ENCODE measurements around the gene ARHGAP27.
"Not testable (repeated sequence)": the region's sequence is repeated elsewhere in the genome, so short reads cannot be mapped to it uniquely, and the experiment has no call there.

Gene ARHGAP27

GRCh38 chr17:45443371-45444260 is 10.9 kb upstream of the ARHGAP27 start:
- H2BK12ac ChIP-seq (ENCODE audit: low read length); H3K18ac ChIP-seq (ENCODE audit: low read length); H3K4me2 ChIP-seq (ENCODE audit: insufficient read depth, low read length, poor library complexity, severe bottlenecking); H3K36me3 ChIP-seq (replicated peaks in 1 of 2; ENCODE audit: control insufficient read depth in 2 of 2, insufficient read depth in 2 of 2, low read length in 2 of 2); H3K14ac ChIP-seq (ENCODE audit: low read length); H3K79me1 ChIP-seq (ENCODE audit: low read depth, low read length); H3K4me1 ChIP-seq (ENCODE audit: control insufficient read depth in 2 of 2, insufficient read depth in 1 of 2, low read depth in 1 of 2, low read length in 2 of 2); H3K23ac ChIP-seq (ENCODE audit: low read depth, low read length, poor library complexity); H2BK5ac ChIP-seq (ENCODE audit: low read length); H3K9me3 ChIP-seq (replicated peaks in 1 of 2; ENCODE audit: control insufficient read depth in 2 of 2, insufficient read depth in 1 of 2, low read depth in 1 of 2, low read length in 2 of 2); H2AK5ac ChIP-seq (ENCODE audit: low read depth, low read length); H3K27me3 ChIP-seq (ENCODE audit: control insufficient read depth in 3 of 3, insufficient read depth in 3 of 3, low read depth in 1 of 3, low read length in 3 of 3); H3K4ac ChIP-seq (ENCODE audit: low read length); H3K4me3 ChIP-seq (ENCODE audit: low read length in 2 of 2); H3K9ac ChIP-seq (ENCODE audit: low read depth, low read length, poor library complexity); H2AFZ ChIP-seq (ENCODE audit: low read length); H4K8ac ChIP-seq (ENCODE audit: low read depth, low read length); H2BK15ac ChIP-seq (ENCODE audit: low read length); H3K27ac ChIP-seq (replicated peaks; ENCODE audit: low read length); H4K91ac ChIP-seq (ENCODE audit: low read depth, low read length, poor library complexity); H2BK120ac ChIP-seq (ENCODE audit: low read depth, low read length); DNase-seq (ENCODE audit: low spot score): not testable (repeated sequence)
- WGBS, 2 donors (ENCODE audit: extremely low coverage in 2 of 2, insufficient read length in 2 of 2, insufficient replicate concordance in 1 of 2): no CpG with 5 or more reads among the region's 10 CpGs

- H3K27me3 ChIP-seq (ENCODE audit: control insufficient read depth in 3 of 3, insufficient read depth in 3 of 3, low read depth in 1 of 3, low read length in 3 of 3): no peaks in the 10 kb centered on the region
- no CpG with 5 or more reads among the region's 14 CpGs for WGBS, 2 donors (ENCODE audit: extremely low coverage in 2 of 2, insufficient read length in 2 of 2, insufficient replicate concordance in 1 of 2)
- no peak overlapping the region for H3K9ac ChIP-seq (ENCODE audit: low read depth, low read length, poor library complexity)
- no peak overlapping the region for H2BK15ac ChIP-seq (ENCODE audit: low read length)
- no peak overlapping the region for H3K4me2 ChIP-seq (ENCODE audit: insufficient read depth, low read length, poor library complexity, severe bottlenecking)
- peak overlapping the region; percentile 17 for H4K8ac ChIP-seq (ENCODE audit: low read depth, low read length)
- no peak overlapping the region for H2BK5ac ChIP-seq (ENCODE audit: low read length)
- H3K18ac ChIP-seq (ENCODE audit: low read length): no peak overlapping the region
- no peak overlapping the region for H2AFZ ChIP-seq (ENCODE audit: low read length)
- no peak overlapping the region for H3K4me3 ChIP-seq (ENCODE audit: low read length in 2 of 2)
- H3K4ac ChIP-seq (ENCODE audit: low read length): no peak overlapping the region
- H2BK120ac ChIP-seq (ENCODE audit: low read depth, low read length): no peak overlapping the region
- no peak overlapping the region for H3K27ac ChIP-seq (replicated peaks; ENCODE audit: low read length)
- no peaks in the 10 kb centered on the region for H3K9me3 ChIP-seq (replicated peaks in 1 of 2; ENCODE audit: control insufficient read depth in 2 of 2, insufficient read depth in 1 of 2, low read depth in 1 of 2, low read length in 2 of 2)
- no peaks in the 10 kb centered on the region for H3K79me1 ChIP-seq (ENCODE audit: low read depth, low read length)
- no peak overlapping the region for H2BK12ac ChIP-seq (ENCODE audit: low read length)
- H2AK5ac ChIP-seq (ENCODE audit: low read depth, low read length): peak overlapping the region; percentile 14
- no peak for DNase-seq (ENCODE audit: low spot score)
- H3K4me1 ChIP-seq (ENCODE audit: control insufficient read depth in 2 of 2, insufficient read depth in 1 of 2, low read depth in 1 of 2, low read length in 2 of 2): peaks cover 0 to 5% of the 10 kb centered on the region in 2 donors
- no peak overlapping the region for H4K91ac ChIP-seq (ENCODE audit: low read depth, low read length, poor library complexity)
- peaks cover 0 to 5% of the 10 kb centered on the region in 2 donors for H3K36me3 ChIP-seq (replicated peaks in 1 of 2; ENCODE audit: control insufficient read depth in 2 of 2, insufficient read depth in 2 of 2, low read length in 2 of 2)
- no peak overlapping the region for H3K14ac ChIP-seq (ENCODE audit: low read length)
- no peak overlapping the region for H3K23ac ChIP-seq (ENCODE audit: low read depth, low read length, poor library complexity)
Measured at GRCh38 chr17:45441526-45442310, 9.0 kb upstream of the ARHGAP27 start.

- not testable (repeated sequence) for H3K4ac ChIP-seq (ENCODE audit: low read length); H4K8ac ChIP-seq (ENCODE audit: low read depth, low read length); DNase-seq (ENCODE audit: low spot score); H3K23ac ChIP-seq (ENCODE audit: low read depth, low read length, poor library complexity); H2BK15ac ChIP-seq (ENCODE audit: low read length); H2AK5ac ChIP-seq (ENCODE audit: low read depth, low read length); H3K4me1 ChIP-seq (ENCODE audit: control insufficient read depth in 2 of 2, insufficient read depth in 1 of 2, low read depth in 1 of 2, low read length in 2 of 2); H2BK120ac ChIP-seq (ENCODE audit: low read depth, low read length); H3K9me3 ChIP-seq (replicated peaks in 1 of 2; ENCODE audit: control insufficient read depth in 2 of 2, insufficient read depth in 1 of 2, low read depth in 1 of 2, low read length in 2 of 2); H3K18ac ChIP-seq (ENCODE audit: low read length); H3K27me3 ChIP-seq (ENCODE audit: control insufficient read depth in 3 of 3, insufficient read depth in 3 of 3, low read depth in 1 of 3, low read length in 3 of 3); H3K14ac ChIP-seq (ENCODE audit: low read length); H3K27ac ChIP-seq (replicated peaks; ENCODE audit: low read length); H3K4me3 ChIP-seq (ENCODE audit: low read length in 2 of 2); H3K4me2 ChIP-seq (ENCODE audit: insufficient read depth, low read length, poor library complexity, severe bottlenecking); H3K36me3 ChIP-seq (replicated peaks in 1 of 2; ENCODE audit: control insufficient read depth in 2 of 2, insufficient read depth in 2 of 2, low read length in 2 of 2); H3K9ac ChIP-seq (ENCODE audit: low read depth, low read length, poor library complexity); H2BK12ac ChIP-seq (ENCODE audit: low read length); H4K91ac ChIP-seq (ENCODE audit: low read depth, low read length, poor library complexity); H2AFZ ChIP-seq (ENCODE audit: low read length); H3K79me1 ChIP-seq (ENCODE audit: low read depth, low read length); H2BK5ac ChIP-seq (ENCODE audit: low read length)
- WGBS, 2 donors (ENCODE audit: extremely low coverage in 2 of 2, insufficient read length in 2 of 2, insufficient replicate concordance in 1 of 2): no CpG with 5 or more reads among the region's 7 CpGs
Measured at GRCh38 chr17:45440839-45441515, 8.3 kb upstream of the ARHGAP27 start.

Measured in neuronal stem cell (in vitro differentiated cells).